IPS DF 6.9 (cell line): Measurements from ENCODE around the gene ACACA.
"Not testable (repeated sequence)": the region's sequence is repeated elsewhere in the genome, so short reads cannot be mapped to it uniquely, and the experiment has no call there.

Experiments used
- DNase-seq: peaks from one replicate; pipeline ENCODE4 v3.0.0-alpha.2; 2013; ENCODE audit warnings: low read depth, low spot score
- H3K27ac ChIP-seq: one replicate; pipeline ENCODE4 v1.5.1; 2013; ENCODE audit warnings: low read length, control low read depth
- H3K27me3 ChIP-seq: 2 replicates; pipeline ENCODE4 v1.6.1; 2013; ENCODE audit warnings: mild to moderate bottlenecking, low read length; ENCODE audit not compliant: control insufficient read depth, insufficient read depth
- H3K36me3 ChIP-seq: 2 replicates; pipeline ENCODE4 v1.6.1; 2013; ENCODE audit warnings: low read length; ENCODE audit not compliant: control insufficient read depth, insufficient read depth
- H3K4me1 ChIP-seq: 2 replicates; pipeline ENCODE4 v1.6.1; 2013; ENCODE audit warnings: low read length; ENCODE audit not compliant: control insufficient read depth, insufficient read depth
- H3K4me3 ChIP-seq: 2 replicates; pipeline ENCODE4 v1.5.1; 2013; ENCODE audit warnings: mild to moderate bottlenecking, low read length
- H3K9me3 ChIP-seq: 2 replicates; pipeline ENCODE4 v1.6.1; 2013; ENCODE audit warnings: low read length, inconsistent platforms; ENCODE audit not compliant: control insufficient read depth, insufficient read depth
- WGBS: extraction: QIAGEN DNeasy Blood & Tissue Kit; methylation state at CpG from one replicate; pipeline ENCODE4 v1.1.7; 2013; ENCODE audit warnings: mixed read lengths, missing lambda C conversion rate; ENCODE audit not compliant: insufficient read length, insufficient coverage; 5-methylcytosine and 5-hydroxymethylcytosine counted together

The ACACA gene

DNA sequence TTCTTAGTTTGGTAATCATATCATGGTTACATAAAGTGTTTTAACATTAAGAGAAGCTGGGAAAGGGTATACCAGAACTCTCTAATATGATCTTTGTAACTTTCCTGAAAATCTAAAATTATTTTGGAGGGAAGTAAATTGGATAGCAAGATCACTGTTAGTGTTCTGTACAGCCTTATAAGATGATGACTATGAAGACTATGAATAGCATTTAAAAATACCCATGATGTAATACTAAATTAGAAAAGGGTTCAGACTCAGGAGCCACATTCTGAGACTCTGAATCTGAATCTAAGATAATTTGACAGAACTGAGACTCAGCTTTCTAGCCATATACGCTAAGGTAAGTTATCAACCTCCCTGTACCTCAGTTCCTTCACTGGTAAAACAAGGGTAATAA is 238.9 kb downstream of the ACACA start:
- no CpG with 5 or more reads among the region's 1 CpG for WGBS
- no peaks in the 10 kb centered on the region for H3K9me3 ChIP-seq
- H3K36me3 ChIP-seq, result 0 out of 2 replicates have a peak, but pooled peaks cover 1% of the 10 kb centered on the region
- peaks cover 3% of the 10 kb centered on the region; the same call in 1 of the 2 replicates for H3K4me1 ChIP-seq
- DNase-seq, result no peak
- H3K27me3 ChIP-seq, result no peaks in the 10 kb centered on the region
- no peak overlapping the region for H3K4me3 ChIP-seq
- no peak overlapping the region for H3K27ac ChIP-seq

DNA sequence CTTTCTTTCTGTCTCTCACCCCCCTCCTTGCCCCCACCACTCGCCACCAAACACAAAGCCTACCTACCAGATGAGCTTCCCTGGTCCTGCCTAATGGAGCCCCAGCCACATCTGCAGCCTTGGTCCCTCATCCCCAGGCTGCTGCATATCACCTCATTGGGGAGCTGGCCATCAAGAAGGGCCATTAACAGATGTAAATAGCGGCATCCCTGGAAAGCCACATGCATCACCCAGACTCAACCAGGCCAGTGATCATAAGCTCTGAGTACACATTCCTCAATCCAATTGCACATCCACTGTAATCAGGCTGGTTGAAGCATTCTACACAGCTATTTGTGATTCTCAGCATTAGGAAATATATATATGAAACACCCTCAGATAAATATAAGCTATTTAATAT is 242.6 kb downstream of the ACACA start:
- no peak overlapping the region for H3K4me3 ChIP-seq
- no CpG with 5 or more reads among the region's 2 CpGs for WGBS
- peaks cover 5% of the 10 kb centered on the region; the same call in 1 of the 2 replicates for H3K36me3 ChIP-seq
- no peaks in the 10 kb centered on the region for H3K9me3 ChIP-seq
- H3K4me1 ChIP-seq, result 0 out of 2 replicates have a peak, but pooled peaks cover 2% of the 10 kb centered on the region
- no peak overlapping the region for H3K27ac ChIP-seq
- DNase-seq, result no peak
- no peaks in the 10 kb centered on the region for H3K27me3 ChIP-seq

DNA sequence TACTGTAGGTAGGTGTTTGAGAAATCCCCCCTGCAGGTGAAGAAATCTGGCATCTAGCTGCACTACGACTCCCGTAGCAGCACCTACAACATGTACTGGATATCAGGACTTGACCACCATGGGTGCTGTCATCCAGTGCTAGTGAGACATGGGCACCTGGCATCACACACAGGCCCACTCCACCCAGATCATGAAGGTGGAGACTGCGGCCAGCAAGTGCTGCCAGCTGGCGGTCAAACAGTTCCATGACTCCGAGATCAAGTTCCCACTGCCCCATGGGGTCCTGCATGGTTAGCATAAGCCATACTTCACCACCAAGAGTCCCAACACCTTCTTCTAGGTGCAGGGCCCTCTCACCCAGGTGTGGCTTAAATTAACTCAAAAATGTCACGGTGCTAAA is 243.8 kb downstream of the ACACA start:
- Histone ChIP-seq H3K27me3 (no peaks in the 10 kb centered on the region), H3K27ac (no peak overlapping the region), H3K4me1 (no peaks in the 10 kb centered on the region), H3K9me3 (no peaks in the 10 kb centered on the region), H3K4me3 (no peak overlapping the region), H3K36me3 (peaks cover 5% of the 10 kb centered on the region; the same call in 1 of the 2 replicates)
- DNase-seq, result no peak
- no CpG with 5 or more reads among the region's 6 CpGs for WGBS

DNA sequence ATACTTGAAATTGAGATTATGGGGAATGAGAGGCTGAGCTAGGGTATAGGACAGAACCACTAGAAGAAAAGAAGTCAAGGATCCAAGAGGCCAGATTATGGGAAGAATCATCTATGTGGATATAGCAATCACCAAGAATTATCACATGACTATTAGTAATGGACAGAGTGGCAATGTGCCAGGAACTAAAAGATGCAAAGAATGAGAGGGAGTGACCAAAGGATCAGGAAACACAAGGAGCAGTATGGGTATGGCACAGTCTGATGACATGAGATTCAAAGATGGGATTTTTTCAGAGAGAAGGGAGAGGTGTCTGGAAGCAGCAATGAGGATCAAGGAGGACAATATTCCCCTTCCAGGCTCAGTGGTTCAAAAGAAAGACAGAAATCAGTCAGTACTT is 245.7 kb downstream of the ACACA start:
- peaks cover 8% of the 10 kb centered on the region; the same call in 1 of the 2 replicates for H3K36me3 ChIP-seq
- no peak overlapping the region for H3K4me3 ChIP-seq
- H3K4me1 ChIP-seq, result no peaks in the 10 kb centered on the region
- DNase-seq, result no peak
- no peaks in the 10 kb centered on the region for H3K9me3 ChIP-seq
- no peak overlapping the region for H3K27ac ChIP-seq
- H3K27me3 ChIP-seq, result no peaks in the 10 kb centered on the region

DNA sequence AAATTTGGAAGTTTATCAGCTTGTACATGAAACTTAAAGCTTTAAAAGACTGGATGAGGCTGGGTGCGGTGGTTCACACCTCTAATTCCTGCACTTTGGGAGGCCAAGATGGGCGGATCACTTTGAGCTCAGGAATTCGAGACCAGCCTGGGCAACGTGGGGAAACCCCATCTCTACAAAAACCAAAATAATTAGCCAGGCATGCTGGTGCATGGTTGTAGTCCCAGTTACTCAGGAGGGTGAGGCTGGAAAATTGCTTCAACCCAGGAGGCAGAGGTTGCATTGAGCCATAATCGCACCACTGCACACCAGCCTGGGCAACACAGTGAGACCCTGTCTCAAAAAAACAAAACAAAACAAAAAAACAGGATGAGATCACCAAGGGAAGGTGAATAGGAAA is 248.3 kb downstream of the ACACA start:
- no peak for DNase-seq
- Histone ChIP-seq H3K9me3 (no peaks in the 10 kb centered on the region), H3K27ac (no peak overlapping the region), H3K4me3 (no peak overlapping the region), H3K27me3 (no peaks in the 10 kb centered on the region), H3K4me1 (no peaks in the 10 kb centered on the region), H3K36me3 (peaks cover 11% of the 10 kb centered on the region; the same call in 1 of the 2 replicates)
- no CpG with 5 or more reads among the region's 5 CpGs for WGBS

DNA sequence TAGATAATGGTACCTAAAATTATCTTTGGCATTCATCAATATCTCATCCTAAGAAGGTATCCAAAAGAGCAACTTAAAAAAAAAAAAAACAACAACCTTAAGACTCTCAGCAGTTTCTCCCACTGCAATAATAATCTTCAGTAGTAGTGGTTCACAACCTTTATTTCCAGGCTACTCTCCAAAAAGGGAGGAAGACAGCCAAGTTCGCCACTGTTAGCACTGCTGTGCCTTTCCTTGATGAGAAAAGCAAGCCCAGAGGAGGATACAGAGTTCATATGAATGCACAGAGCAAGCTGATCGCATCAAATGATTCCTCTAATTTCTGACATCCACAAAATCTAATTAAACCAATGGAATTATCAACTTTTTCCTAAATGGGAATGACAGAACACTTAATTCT is 258.5 kb downstream of the ACACA start:
- Histone ChIP-seq H3K36me3 (no peaks in the 10 kb centered on the region; the same call in 1 of the 2 replicates), H3K27me3 (no peaks in the 10 kb centered on the region), H3K27ac (no peak overlapping the region), H3K4me1 (peaks cover 3% of the 10 kb centered on the region; the same call in 1 of the 2 replicates), H3K9me3 (no peaks in the 10 kb centered on the region), H3K4me3 (no peak overlapping the region)
- DNase-seq, result no peak
- WGBS, result no CpG with 5 or more reads among the region's 2 CpGs

DNA sequence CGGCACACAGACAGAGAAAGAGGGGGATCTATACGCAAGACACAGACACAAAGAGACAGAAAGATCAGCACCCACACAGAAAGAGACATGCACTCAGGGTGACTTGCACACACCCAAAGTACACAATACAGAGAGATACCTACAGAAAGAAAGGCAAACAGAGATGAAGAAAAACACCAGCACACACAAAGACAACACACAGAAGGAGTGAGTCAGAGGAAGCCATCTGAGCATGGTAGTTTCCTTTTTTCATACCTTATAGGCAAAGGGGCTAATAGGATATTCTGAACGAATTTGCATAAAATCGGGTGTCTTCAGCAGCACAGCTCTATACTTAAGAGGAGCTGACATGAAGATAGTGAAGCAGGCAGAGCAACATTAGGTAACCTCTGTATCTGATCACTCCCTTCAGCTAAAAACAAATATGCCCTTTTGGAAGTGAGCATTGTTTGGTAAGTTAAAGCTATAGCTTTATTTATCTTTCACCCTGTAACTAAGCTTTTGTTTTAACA is 259.3 kb downstream of the ACACA start:
- Histone ChIP-seq H3K9me3 (no peaks in the 10 kb centered on the region), H3K4me1 (peaks cover 3% of the 10 kb centered on the region; the same call in 1 of the 2 replicates), H3K27me3 (no peaks in the 10 kb centered on the region), H3K27ac (no peak overlapping the region), H3K36me3 (no peaks in the 10 kb centered on the region; the same call in 1 of the 2 replicates), H3K4me3 (no peak overlapping the region)
- WGBS, result no CpG with 5 or more reads among the region's 4 CpGs
- no peak for DNase-seq

DNA sequence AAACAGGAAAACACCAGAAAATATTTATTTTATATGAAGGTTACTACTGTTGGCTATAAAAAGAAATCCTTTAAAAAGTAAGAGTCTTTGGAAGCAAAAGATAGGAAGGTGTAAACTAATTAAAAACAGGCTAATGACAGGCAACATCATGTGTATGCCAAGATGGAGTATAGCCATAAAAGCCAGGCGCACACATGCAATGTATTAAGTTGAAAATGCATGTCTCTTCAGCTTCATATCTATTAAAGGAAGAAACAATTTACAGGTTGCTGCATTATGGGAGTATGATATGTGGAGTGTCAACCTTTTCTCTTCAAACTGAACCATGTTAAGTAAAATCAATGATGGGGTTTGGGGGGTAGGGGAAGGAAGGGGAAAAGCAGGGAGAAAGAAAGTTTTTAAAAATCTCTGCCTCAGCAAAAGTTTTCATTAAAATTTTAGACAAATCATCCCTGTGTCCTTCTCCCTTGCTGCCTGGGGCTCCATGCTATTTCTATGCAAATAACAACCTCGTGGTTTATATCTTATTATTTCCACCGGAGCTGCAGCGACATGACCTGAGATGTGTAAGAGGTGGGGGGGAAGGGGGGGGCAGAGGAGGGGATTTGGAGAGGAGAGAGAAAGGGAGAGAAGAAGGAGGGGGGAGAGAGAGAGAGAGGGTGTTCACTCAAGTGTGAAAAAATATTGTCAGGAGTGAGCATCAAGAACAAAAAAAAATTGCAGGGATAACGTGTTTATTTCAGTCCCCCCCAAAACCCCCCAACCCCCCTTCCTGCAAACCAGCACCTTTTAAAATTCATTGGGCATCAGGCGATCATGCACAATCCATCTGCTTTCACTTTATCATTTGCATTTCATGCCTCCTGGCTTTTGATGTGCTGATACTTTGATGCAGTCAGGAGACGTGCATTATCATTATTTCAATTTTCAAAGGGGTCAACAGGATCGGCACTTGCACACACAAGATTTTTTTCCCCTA is 260.3 kb downstream of the ACACA start:
- Histone ChIP-seq H3K27me3 (no peaks in the 10 kb centered on the region), H3K27ac (no peak overlapping the region), H3K9me3 (no peaks in the 10 kb centered on the region), H3K4me1 (peaks cover 3% of the 10 kb centered on the region; the same call in 1 of the 2 replicates), H3K4me3 (no peak overlapping the region), H3K36me3 (no peaks in the 10 kb centered on the region; the same call in 1 of the 2 replicates)
- DNase-seq, result no peak
- WGBS, result no CpG with 5 or more reads among the region's 8 CpGs

DNA sequence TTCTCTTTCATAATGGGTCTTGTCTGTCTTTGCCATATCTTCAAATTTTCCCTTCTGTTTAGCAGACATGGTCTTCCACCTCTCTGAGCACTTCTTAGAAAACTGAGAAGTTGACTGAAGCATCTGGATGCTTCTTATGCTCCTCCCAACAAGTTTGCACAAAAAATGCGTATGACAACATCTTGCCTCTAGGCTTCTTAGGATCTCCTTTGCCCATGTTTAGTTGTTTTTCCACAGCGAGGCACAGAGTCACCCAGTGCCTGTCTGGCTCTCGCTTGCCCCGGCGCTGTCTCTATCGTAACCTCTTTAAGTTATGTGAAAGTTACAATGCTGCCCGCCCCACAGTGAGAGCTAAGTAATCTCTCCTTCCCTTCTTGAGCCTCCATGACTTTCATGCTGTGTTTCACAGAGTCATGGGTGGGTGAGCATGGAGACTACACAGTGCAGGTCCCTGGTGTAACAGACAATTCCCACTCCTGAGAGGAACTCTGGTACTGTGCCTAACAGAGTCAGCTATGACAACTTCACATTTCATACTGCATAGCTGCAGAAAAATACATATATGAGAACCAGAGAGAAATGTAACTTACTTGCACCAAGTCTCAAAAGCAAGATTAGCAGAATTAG is 262.4 kb downstream of the ACACA start:
- Histone ChIP-seq H3K27ac (no peak overlapping the region), H3K4me3 (no peak overlapping the region), H3K27me3 (no peaks in the 10 kb centered on the region), H3K9me3 (no peaks in the 10 kb centered on the region), H3K4me1 (peaks cover 3% of the 10 kb centered on the region; the same call in 1 of the 2 replicates), H3K36me3 (no peaks in the 10 kb centered on the region; the same call in 1 of the 2 replicates)
- DNase-seq, result no peak
- WGBS, result no CpG with 5 or more reads among the region's 7 CpGs

DNA sequence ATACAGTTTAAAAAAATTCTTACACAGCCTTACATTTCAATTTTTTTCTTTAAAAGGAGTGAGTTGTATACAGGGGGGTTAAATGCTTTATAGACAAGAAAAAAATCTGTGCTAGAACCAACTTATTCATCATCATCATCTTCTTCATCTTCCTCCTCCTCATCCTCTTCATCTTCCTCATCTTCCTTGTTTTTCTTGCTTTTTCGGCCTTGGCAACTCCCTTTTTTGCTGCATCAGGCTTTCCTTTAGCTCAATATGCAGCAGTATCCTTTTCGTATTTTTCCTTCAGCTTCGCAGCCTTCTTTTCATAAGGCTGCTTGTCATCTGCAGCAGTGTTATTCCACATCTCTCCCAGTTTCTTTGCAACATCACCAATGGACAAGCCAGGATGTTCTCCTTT is 263.1 kb downstream of the ACACA start:
- DNase-seq, H3K27ac ChIP-seq, H3K27me3 ChIP-seq, H3K9me3 ChIP-seq, H3K4me1 ChIP-seq, H3K36me3 ChIP-seq, H3K4me3 ChIP-seq: not testable (repeated sequence)
- no CpG with 5 or more reads among the region's 3 CpGs for WGBS
